ENCODE results near the gene CDH11.

Gene CDH11

GRCh38 chr16:65021852-65022595, 99.8 kb downstream of the CDH11 start:
- no peak for DNase-seq

- no peak for DNase-seq
Measured at GRCh38 chr16:65016754-65017153, 105.1 kb downstream of the CDH11 start.

GRCh38 chr16:65015599-65015998, 106.3 kb downstream of the CDH11 start:
- no peak for DNase-seq

- no peak for DNase-seq
Measured at GRCh38 chr16:65012357-65012756, 109.5 kb downstream of the CDH11 start.

- DNase-seq: no peak
Measured at GRCh38 chr16:65010125-65010524, 111.7 kb downstream of the CDH11 start.

- no peak for DNase-seq
Measured at GRCh38 chr16:65005696-65006095, 116.2 kb downstream of the CDH11 start.

- DNase-seq: no peak
Measured at GRCh38 chr16:65004570-65004969, 117.3 kb downstream of the CDH11 start.

GRCh38 chr16:65003621-65004020, 118.2 kb downstream of the CDH11 start:
- no peak for DNase-seq

GRCh38 chr16:65002265-65002664, 119.6 kb downstream of the CDH11 start:
- no peak for DNase-seq

GRCh38 chr16:65000654-65001053, 121.2 kb downstream of the CDH11 start:
- no peak for DNase-seq

- DNase-seq: no peak
Measured at GRCh38 chr16:64997751-64998150, 124.1 kb downstream of the CDH11 start.

- DNase-seq: no peak
Measured at GRCh38 chr16:64997121-64997520, 124.7 kb downstream of the CDH11 start.

- DNase-seq: no peak
Measured at GRCh38 chr16:64996641-64997040, 125.2 kb downstream of the CDH11 start.

GRCh38 chr16:64993464-64993863, 128.4 kb downstream of the CDH11 start:
- no peak for DNase-seq

GRCh38 chr16:64991001-64991400, 130.9 kb downstream of the CDH11 start:
- DNase-seq: no peak

- DNase-seq: no peak
Measured at GRCh38 chr16:64990101-64990500, 131.8 kb downstream of the CDH11 start.

- no peak for DNase-seq
Measured at GRCh38 chr16:64989050-64989449, 132.8 kb downstream of the CDH11 start.

- DNase-seq: no peak
Measured at GRCh38 chr16:64983963-64984362, 137.9 kb downstream of the CDH11 start.

- no peak for DNase-seq
Measured at GRCh38 chr16:64983231-64983630, 138.6 kb downstream of the CDH11 start.

- no peak for DNase-seq
Measured at GRCh38 chr16:64982581-64982980, 139.3 kb downstream of the CDH11 start.

GRCh38 chr16:64981568-64982281, 140.1 kb downstream of the CDH11 start:
- DNase-seq: no peak

- DNase-seq: no peak
Measured at GRCh38 chr16:64977206-64977920, 144.5 kb downstream of the CDH11 start.

- no peak for DNase-seq
Measured at GRCh38 chr16:64975821-64976220, 146.0 kb downstream of the CDH11 start.

GRCh38 chr16:64974381-64974780, 147.5 kb downstream of the CDH11 start:
- DNase-seq: no peak

All from stimulated activated CD4-positive, alpha-beta T cell treated with anti-CD3 and anti-CD28 coated beads, Interleukin-4, amount 100 ng/mL, for 4 hours (primary cell).